K562 (cell line): ENCODE data around the gene RPL15. TPM values are rescaled to one million over a fixed set of nuclear protein-coding genes. Genes with fewer than 3 reads are reported as not detected.

Source experiments
- CHD7 ChIP-seq: fragments of 200-600 bp; sonication (generic); IDR thresholded peaks from one replicate; pipeline ENCODE4 v1.6.1; 2012; ENCODE audit warnings: mild to moderate bottlenecking, low read depth, low read length, inconsistent platforms
- E2F6 ChIP-seq, 2 experiments: IDR thresholded peaks; 2 replicates each; pipeline ENCODE4 v1.6.1; 2011; ENCODE audit warnings: borderline replicate concordance in 1 of 2, control low read depth in 1 of 2, low read depth in 1 of 2, low read length in 1 of 2, mild to moderate bottlenecking in 1 of 2, mixed read lengths in 1 of 2, moderate library complexity in 1 of 2; ENCODE audit not compliant: insufficient read depth in 1 of 2, insufficient read length in 1 of 2, poor library complexity in 1 of 2, severe bottlenecking in 1 of 2; ENCODE audit errors: extremely low read depth in 1 of 2
- NR3C1 ChIP-seq: sonication (generic); formaldehyde crosslinking; IDR thresholded peaks from 2 replicates; pipeline ENCODE4 v1.8.1; 2022; ENCODE audit warnings: missing genetic modification reagents
- PRDM10 ChIP-seq: fragments of 450-650 bp; IDR thresholded peaks from 2 replicates; pipeline ENCODE4 v1.6.1; 2018; ENCODE audit not compliant: partially characterized antibody
- PTTG1 ChIP-seq: fragments of 450-650 bp; IDR thresholded peaks from 2 replicates; pipeline ENCODE4 v1.6.1; 2016; ENCODE audit warnings: low read depth, mild to moderate bottlenecking, missing genetic modification characterization, missing compliant biosample characterization
- PURB ChIP-seq: sonication (generic); formaldehyde crosslinking; IDR thresholded peaks from 2 replicates; pipeline ENCODE4 v1.9.0; 2021; ENCODE audit warnings: low read depth, mild to moderate bottlenecking, missing genetic modification reagents
- RB1 ChIP-seq: fragments of 450-650 bp; IDR thresholded peaks from 2 replicates; pipeline ENCODE4 v1.6.1; 2017; ENCODE audit warnings: low read depth, mild to moderate bottlenecking
- SMARCA5 ChIP-seq: fragments of 450-650 bp; IDR thresholded peaks from 2 replicates; pipeline ENCODE4 v1.6.1; 2016
- TBP ChIP-seq: optimal IDR thresholded peaks from 2 replicates; pipeline ENCODE3; 2011; ENCODE audit warnings: low read depth, low read length, improper control_type of control experiment
- polyA plus RNA-seq, 8 experiments: library from polyadenylated mRNA; depleted of rRNA in 4 of 8; stranded (reverse) in 5 of 8; unstranded in 3 of 8; fragments of >200 nt; fragmentation: Nextera tagmentation in 2 of 8; fragmentation: Illumina TruSeq in 1 of 8; extraction: Ambion mirVana in 2 of 8; extraction: Trizol in 1 of 8; gene quantifications; 2 replicates each; pipeline versions ENCODE4 v1.2.1 to v1.2.3, GENCODE V29; 2011 to 2014; ENCODE audit warnings: inconsistent platforms in 1 of 8, missing spikeins in 1 of 8
- total RNA-seq, 7 experiments: library from RNA; depleted of rRNA in 6 of 7; stranded (reverse); fragments of >200 nt in 6 of 7; fragmentation: Illumina TruSeq in 2 of 7; extraction: Trizol in 2 of 7; gene quantifications; 2 replicates each; pipeline versions ENCODE4 v1.2.1 to v1.2.3, GENCODE V29; 2011 to 2021; ENCODE audit warnings: low replicate concordance in 1 of 7

RPL15 gene
- total and polyA plus RNA-seq, 9 of the 15 experiments (the other 6 are each of a cell fraction or from before 2014, with no cell fraction given), result 2,393 to 8,850 (median 3,928) TPM

- peak; percentile 24 for TF ChIP-seq CHD7
- no peak for TF ChIP-seq PRDM10
- TF ChIP-seq E2F6 (IDR thresholded peaks at IDR 0.05; ENCODE audit: borderline replicate concordance in 1 of 2, extremely low read depth in 1 of 2, insufficient read depth in 1 of 2, insufficient read length in 1 of 2, low read depth in 1 of 2, low read length in 1 of 2, poor library complexity in 1 of 2, severe bottlenecking in 1 of 2), result peak; percentile 78 to 84
- TF ChIP-seq PTTG1, result no peak
- no peak for TF ChIP-seq PURB (CRISPR knock-in tag)
- no peak for TF ChIP-seq TBP
- peak; percentile 87 for TF ChIP-seq RB1
- TF ChIP-seq NR3C1 (CRISPR knock-in tag), result no peak
- TF ChIP-seq SMARCA5, result no peak
These were observed at the start of gene RPL15, which contains the start of gene NKIRAS1 (continued) for GRCh38 chr3:23916886-23917678.
